ENCODE measurements around the gene GSAP.

GSAP gene

DNA sequence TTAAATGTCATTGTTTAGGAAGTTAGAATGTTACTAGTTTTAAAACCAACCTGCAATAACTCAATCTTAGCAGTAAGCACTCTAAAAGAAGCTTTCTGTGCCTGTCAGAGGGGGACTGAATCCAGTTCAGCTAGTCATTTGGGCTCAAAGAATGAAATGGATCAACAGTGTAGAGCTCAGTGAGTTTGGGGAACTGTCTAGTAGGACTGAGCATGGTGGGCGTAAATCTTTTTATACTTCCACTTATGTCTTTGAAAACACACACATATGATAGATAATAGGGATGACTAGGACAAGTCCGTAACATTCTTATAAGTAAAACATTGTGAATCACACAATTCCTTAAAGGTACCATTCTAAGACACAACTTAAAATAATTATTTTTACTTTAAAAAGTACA, 11.5 kb downstream of the GSAP start:
- H3K27me3 Mint-ChIP-seq, result no peaks in the 10 kb centered on the region
- peaks cover 21% of the 10 kb centered on the region for H3K36me3 Mint-ChIP-seq (ENCODE audit: low read depth)
- no peaks in the 10 kb centered on the region for H3K9me3 Mint-ChIP-seq
- peaks cover 22% of the 10 kb centered on the region for H3K4me1 Mint-ChIP-seq (ENCODE audit: low read depth)
- no peak overlapping the region for H3K27ac Mint-ChIP-seq
- no peak overlapping the region for H3K4me3 Mint-ChIP-seq

DNA sequence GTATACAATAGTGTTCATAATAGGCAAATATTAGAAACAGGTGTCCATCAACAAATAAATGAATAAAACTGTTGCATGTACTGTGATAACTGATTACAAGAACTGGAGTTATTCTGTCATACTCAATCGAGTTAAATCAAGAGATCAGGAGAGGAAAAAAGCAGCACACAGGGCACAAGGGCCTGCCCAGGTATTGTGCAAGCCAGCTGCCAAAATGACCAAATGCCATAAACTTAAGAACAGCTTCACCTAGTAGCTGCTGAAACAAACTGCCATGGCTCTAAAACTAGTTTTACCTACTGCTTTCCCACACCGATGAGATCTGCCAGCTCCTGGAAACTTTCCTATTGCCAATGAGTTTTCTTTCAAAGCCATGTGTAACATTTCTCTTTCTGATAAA, 12.2 kb downstream of the GSAP start:
- no peak overlapping the region for H3K27ac Mint-ChIP-seq
- no peaks in the 10 kb centered on the region for H3K9me3 Mint-ChIP-seq
- no peak overlapping the region for H3K4me3 Mint-ChIP-seq
- H3K27me3 Mint-ChIP-seq, result no peaks in the 10 kb centered on the region
- peaks cover 25% of the 10 kb centered on the region for H3K36me3 Mint-ChIP-seq (ENCODE audit: low read depth)
- H3K4me1 Mint-ChIP-seq (ENCODE audit: low read depth), result peaks cover 21% of the 10 kb centered on the region

DNA sequence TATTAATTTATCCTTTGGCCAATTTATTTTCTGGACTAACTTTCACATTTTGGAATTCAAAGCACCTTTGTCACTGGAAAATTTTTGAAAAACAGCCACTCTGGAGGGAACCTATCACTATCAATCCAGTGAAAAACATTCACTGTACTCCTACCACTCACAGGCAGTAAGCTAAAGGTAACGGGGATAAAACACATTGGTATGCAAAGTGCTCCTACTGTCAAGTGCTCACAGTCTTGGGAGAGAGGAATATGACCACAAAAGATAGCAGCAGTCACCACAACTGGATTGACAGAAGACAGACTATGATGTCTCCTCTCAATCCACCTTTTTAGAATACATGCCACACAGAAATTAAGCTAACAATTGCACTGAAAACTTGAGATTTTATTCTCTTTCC, 13.3 kb downstream of the GSAP start:
- Mint-ChIP-seq H3K4me1 (ENCODE audit: low read depth) (peaks cover 13% of the 10 kb centered on the region), H3K4me3 (no peak overlapping the region), H3K27ac (no peak overlapping the region), H3K27me3 (no peaks in the 10 kb centered on the region), H3K36me3 (ENCODE audit: low read depth) (peaks cover 25% of the 10 kb centered on the region), H3K9me3 (no peaks in the 10 kb centered on the region)

DNA sequence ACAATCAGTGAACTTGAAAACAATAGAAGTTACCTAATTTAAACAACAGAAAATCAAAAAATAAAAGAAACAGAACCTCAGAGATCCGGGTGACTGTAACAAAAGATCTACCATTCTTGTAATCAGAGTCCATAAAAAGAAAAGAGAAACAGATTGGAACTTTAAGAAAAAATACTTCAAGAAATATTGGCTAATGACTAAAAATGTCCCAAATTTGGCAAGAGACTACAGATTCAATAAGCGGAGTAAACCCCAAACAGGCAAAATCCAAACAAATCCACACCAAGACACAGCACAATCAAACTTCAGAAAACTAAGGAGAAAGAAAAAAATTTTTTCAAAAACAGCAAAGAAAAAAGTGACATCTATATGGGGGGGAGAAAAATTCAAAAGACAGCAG, 15.1 kb downstream of the GSAP start:
- no peak overlapping the region for H3K4me3 Mint-ChIP-seq
- peaks cover 13% of the 10 kb centered on the region for H3K4me1 Mint-ChIP-seq (ENCODE audit: low read depth)
- H3K27ac Mint-ChIP-seq, result no peak overlapping the region
- H3K27me3 Mint-ChIP-seq, result no peaks in the 10 kb centered on the region
- no peaks in the 10 kb centered on the region for H3K9me3 Mint-ChIP-seq
- H3K36me3 Mint-ChIP-seq (ENCODE audit: low read depth), result peaks cover 30% of the 10 kb centered on the region

DNA sequence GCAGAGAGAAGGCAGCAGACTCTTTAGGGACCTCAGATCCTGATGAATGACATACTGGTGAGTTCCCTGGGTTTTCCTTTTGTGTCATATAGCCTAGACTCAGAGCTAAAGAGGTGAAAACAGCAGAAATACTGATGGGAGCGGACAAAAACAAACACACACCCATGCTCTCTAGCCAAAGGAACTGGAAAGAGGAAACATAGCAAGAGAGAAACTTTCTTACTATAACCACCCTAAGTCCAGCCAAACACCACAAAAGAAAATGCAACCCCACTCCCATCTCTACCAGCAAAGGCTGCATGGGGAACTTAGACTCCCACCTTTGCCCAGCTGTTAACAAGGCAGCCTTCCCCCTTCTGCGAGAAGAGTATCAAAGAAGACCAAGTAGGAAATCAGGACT, 16.3 kb downstream of the GSAP start:
- no peaks in the 10 kb centered on the region for H3K27me3 Mint-ChIP-seq
- no peaks in the 10 kb centered on the region for H3K9me3 Mint-ChIP-seq
- H3K36me3 Mint-ChIP-seq (ENCODE audit: low read depth), result peaks cover 40% of the 10 kb centered on the region
- H3K27ac Mint-ChIP-seq, result no peak overlapping the region
- H3K4me1 Mint-ChIP-seq (ENCODE audit: low read depth), result peaks cover 23% of the 10 kb centered on the region
- no peak overlapping the region for H3K4me3 Mint-ChIP-seq

DNA sequence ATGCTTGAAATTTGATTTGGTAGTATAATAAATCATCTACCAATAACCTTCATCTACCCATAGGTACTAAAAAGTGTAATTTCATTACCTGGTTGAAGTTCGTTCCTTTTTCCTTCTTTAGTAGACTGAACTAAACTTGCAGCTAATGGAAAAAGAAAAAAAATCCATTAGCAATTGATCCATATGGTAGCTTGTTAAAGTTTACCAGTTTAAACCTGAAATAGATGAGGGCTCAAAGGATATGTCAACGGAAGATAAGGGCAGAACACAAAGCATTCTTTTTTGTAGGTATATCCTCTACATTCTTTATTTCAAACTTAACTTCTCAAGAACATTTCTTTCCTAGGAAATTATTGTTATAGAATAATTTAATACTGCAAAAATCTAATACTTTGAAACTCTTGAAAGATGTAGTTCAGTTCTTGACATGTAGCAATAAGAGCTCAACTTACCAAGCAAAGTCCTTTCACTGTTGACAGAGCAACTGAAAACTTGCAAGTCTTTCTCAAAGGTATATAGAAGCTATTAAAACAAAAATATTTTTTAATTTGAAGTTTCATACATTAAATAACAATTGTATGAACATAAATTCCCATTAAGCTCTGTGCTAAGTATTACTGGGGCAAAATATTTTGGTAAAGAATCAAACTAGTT, 19.1 kb downstream of the GSAP start:
- Mint-ChIP-seq H3K4me1 (ENCODE audit: low read depth) (peaks cover 48% of the 10 kb centered on the region), H3K4me3 (no peak overlapping the region), H3K27ac (no peak overlapping the region), H3K36me3 (ENCODE audit: low read depth) (peaks cover 38% of the 10 kb centered on the region), H3K9me3 (no peaks in the 10 kb centered on the region), H3K27me3 (no peaks in the 10 kb centered on the region)

DNA sequence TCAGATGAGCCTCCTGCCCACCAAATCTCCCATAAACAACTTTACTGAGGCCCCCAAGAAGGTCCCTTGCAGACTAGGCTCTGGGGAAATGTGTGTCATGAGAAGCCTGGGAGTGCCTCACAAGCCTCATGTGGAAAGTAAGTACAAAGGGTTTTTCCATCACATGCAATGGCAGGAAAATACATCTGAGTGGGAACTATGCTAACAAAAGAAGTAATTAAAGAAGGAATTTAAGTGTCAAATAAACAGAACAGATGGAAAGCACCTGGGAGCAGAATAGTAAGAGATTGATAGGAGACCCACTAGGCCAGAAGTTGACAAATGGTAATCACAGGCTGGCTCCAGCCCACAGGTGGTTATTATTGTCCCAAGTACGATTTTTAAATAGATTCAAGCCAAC, 20.5 kb downstream of the GSAP start:
- H3K4me3 Mint-ChIP-seq, result no peak overlapping the region
- peaks cover 48% of the 10 kb centered on the region for H3K4me1 Mint-ChIP-seq (ENCODE audit: low read depth)
- H3K27me3 Mint-ChIP-seq, result no peaks in the 10 kb centered on the region
- H3K9me3 Mint-ChIP-seq, result no peaks in the 10 kb centered on the region
- peaks cover 31% of the 10 kb centered on the region for H3K36me3 Mint-ChIP-seq (ENCODE audit: low read depth)
- H3K27ac Mint-ChIP-seq, result no peak overlapping the region

DNA sequence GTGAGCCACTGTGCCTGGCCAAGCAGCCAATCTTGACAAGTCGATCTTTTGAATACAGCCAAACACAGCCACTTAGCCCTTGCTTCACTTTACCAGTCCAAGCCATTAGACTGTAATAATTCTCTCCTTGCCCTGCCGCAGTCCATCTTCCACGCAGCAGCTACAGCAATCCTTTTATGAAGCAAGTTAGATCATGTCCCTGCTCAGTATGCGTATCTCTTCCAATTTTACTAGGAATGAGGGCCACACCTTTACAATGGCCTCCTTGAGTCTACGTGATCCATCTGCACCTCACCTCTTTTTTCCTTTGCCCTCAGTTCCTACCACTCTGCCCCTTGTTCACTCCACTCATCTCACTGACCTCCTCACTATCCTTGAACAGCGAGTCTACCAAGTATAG, 22.2 kb downstream of the GSAP start:
- Mint-ChIP-seq H3K27me3 (no peaks in the 10 kb centered on the region), H3K27ac (no peak overlapping the region), H3K4me3 (no peak overlapping the region), H3K36me3 (ENCODE audit: low read depth) (peaks cover 24% of the 10 kb centered on the region), H3K4me1 (ENCODE audit: low read depth) (peaks cover 44% of the 10 kb centered on the region), H3K9me3 (no peaks in the 10 kb centered on the region)

DNA sequence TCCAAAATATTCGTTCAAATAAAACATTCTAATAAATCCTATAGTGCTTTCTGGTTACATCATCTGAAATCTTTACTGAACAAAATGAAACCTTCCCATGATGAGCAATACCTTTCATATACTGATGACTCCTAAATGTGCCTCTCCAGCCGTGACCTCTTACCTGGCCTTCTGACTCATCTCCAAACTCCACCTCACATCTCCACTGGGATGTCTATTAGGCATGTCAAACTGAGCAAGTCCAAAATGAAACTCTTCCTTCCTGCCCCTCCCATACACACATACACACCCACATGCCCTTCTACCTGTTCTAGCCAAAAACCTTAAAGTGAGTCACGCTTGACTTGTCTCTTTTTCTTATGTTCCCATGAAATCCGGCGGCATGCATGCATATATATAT, 22.9 kb downstream of the GSAP start:
- H3K27ac Mint-ChIP-seq, result peak overlapping the region; percentile 76
- H3K9me3 Mint-ChIP-seq, result no peaks in the 10 kb centered on the region
- H3K4me1 Mint-ChIP-seq (ENCODE audit: low read depth), result peaks cover 44% of the 10 kb centered on the region
- H3K4me3 Mint-ChIP-seq, result peak overlapping the region; percentile 11
- no peaks in the 10 kb centered on the region for H3K27me3 Mint-ChIP-seq
- H3K36me3 Mint-ChIP-seq (ENCODE audit: low read depth), result peaks cover 24% of the 10 kb centered on the region

DNA sequence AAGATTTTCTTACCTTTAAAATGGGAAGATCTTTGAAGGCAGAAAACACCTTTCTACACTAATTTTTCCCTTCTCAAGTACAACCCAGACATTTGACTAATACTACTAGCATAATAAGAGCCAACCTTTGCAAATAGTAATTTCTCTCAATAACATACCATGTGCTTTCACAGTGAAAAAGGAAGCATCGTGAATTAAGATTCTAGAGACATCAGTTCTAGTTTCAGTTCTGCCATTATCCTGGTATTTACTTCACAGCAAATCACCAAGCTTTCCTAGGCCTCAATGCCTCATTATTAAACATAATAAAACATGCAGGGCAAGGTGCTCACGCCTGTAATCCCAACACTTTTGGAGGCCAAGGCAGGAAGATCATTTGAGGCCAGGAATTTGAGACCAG, 24.9 kb downstream of the GSAP start:
- Mint-ChIP-seq H3K4me1 (ENCODE audit: low read depth) (peaks cover 44% of the 10 kb centered on the region), H3K27me3 (no peaks in the 10 kb centered on the region), H3K9me3 (no peaks in the 10 kb centered on the region), H3K36me3 (ENCODE audit: low read depth) (peaks cover 25% of the 10 kb centered on the region), H3K27ac (peak overlapping the region; percentile 51), H3K4me3 (no peak overlapping the region)

DNA sequence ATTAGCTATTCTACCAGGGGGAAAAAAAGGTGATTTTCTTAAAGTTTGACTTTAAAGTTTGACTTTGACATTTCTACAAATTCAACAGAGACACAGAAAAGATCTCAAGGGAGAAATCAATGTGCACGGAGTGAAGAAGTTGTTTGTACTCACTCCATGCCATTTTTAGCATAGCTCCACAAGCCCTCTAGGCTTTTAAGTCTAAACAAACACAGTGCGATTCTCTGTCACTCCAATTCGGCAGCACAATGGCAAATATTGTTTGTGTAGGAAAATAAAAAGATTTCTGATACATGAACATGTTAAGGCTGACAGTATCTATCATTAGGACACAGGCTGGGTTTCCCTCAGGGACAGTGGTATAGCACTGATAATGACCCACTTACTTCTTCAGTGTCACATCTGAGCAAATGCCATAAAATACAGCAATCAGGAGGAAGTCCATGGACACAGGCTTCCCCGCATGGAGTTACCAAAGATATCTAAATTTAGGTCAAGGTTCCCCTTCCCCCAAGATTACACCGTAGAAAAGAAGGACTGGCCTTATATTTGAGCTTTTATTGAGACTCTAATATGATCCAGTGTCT, 28.0 kb downstream of the GSAP start:
- no peaks in the 10 kb centered on the region for H3K27me3 Mint-ChIP-seq
- no peak overlapping the region for H3K27ac Mint-ChIP-seq
- H3K36me3 Mint-ChIP-seq (ENCODE audit: low read depth), result peaks cover 13% of the 10 kb centered on the region

DNA sequence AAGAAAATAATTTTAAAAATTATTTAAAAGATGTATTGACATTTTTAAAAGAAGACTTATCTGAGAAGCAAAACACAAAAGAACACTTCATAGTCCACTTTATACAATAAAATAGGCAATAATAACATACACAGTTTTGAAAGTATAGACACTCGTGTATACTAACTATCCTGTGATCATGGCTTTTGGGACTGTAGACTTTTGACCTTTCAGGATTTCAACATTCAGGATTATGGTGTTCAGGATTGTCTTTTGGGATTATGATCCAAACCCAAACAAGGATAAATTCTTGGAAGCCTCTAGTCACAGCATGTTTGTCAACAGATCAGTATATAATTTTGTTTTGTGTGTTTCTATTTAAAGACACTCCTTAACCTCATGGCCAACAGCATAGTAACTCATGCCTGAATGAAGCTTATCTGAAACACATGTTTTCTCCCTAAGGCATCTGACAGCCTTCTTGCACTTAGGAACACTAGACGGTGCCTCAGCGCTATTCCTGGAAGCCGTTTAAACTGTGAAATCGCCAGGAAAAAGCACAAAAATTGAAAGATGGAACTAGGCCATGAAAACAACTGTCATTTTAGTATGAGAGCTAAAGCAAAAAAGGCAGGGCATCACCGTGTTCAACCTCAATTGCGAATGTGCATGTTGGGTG, 29.9 kb downstream of the GSAP start:
- Mint-ChIP-seq H3K9me3 (no peaks in the 10 kb centered on the region), H3K27ac (no peak overlapping the region), H3K36me3 (ENCODE audit: low read depth) (peaks cover 20% of the 10 kb centered on the region), H3K27me3 (no peaks in the 10 kb centered on the region), H3K4me3 (no peak overlapping the region), H3K4me1 (ENCODE audit: low read depth) (peaks cover 18% of the 10 kb centered on the region)

More for the DNA sequence above, 28.0 kb downstream of the GSAP start:
- H3K4me3 Mint-ChIP-seq, result no peak overlapping the region
- no peaks in the 10 kb centered on the region for H3K9me3 Mint-ChIP-seq
- peaks cover 22% of the 10 kb centered on the region for H3K4me1 Mint-ChIP-seq (ENCODE audit: low read depth)

DNA sequence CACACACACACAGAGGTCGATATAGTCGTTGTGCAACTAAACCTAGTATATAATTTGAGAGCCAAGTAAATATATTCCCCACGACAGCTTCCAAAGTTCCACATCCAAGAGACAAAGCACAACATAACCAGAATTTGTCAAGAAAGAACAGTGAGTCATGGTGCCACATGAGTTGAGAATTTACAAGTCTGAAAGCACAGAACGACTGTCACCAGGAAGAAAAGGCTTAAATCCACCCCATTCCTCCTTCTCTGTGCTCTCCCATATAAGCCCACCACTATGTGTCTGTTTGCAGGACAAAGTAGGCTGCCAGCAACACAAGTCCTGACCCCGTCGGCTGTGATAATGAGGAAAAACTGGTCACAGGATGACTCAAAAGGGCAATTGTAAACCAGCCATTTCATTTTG, 32.8 kb downstream of the GSAP start:
- H3K36me3 Mint-ChIP-seq (ENCODE audit: low read depth), result peaks cover 20% of the 10 kb centered on the region
- peaks cover 15% of the 10 kb centered on the region for H3K4me1 Mint-ChIP-seq (ENCODE audit: low read depth)
- H3K4me3 Mint-ChIP-seq, result no peak overlapping the region
- H3K27me3 Mint-ChIP-seq, result no peaks in the 10 kb centered on the region
- no peaks in the 10 kb centered on the region for H3K9me3 Mint-ChIP-seq
- no peak overlapping the region for H3K27ac Mint-ChIP-seq

DNA sequence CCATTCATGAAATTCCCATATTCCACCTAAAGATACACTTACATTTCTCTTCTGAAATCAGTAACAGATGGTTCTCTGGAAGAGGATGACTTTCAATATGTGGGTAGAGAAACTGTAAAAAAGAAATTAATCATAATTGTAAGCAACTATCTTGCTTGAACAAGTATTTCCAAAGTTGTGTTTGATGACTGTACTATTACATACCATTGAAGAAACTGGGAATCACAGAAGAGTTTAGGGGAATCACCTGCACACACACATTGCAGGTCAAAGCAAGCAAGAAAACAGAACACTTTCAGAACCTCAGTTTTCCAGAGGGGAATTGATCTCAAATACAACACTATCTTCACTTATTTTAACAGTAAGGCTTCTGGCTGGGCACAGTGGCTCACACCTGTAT, 33.6 kb downstream of the GSAP start:
- H3K27ac Mint-ChIP-seq, result peak overlapping the region; percentile 13

DNA sequence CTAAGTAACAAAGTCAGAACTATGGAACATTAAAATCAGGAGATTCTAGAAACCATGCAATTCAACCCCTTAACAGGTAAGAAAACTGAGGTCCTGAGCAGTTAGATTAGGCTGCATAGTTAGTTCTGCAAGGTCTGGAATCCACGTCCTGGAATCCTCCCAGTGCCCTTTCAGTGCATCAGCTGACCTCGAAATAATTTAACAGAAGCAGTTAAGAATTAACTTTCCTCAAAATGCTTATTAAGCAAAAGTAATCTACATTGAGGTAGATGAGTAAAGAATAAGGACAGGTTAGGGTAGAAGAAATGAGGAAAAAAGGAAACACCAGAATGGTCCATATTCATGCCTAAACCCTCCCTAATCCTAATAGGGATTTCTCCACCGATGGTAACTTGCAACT, 37.6 kb downstream of the GSAP start:
- Mint-ChIP-seq H3K36me3 (ENCODE audit: low read depth) (peaks cover 27% of the 10 kb centered on the region), H3K9me3 (no peaks in the 10 kb centered on the region)

More for the DNA sequence above, 33.6 kb downstream of the GSAP start:
- Mint-ChIP-seq H3K4me3 (no peak overlapping the region), H3K27me3 (no peaks in the 10 kb centered on the region), H3K4me1 (ENCODE audit: low read depth) (peaks cover 15% of the 10 kb centered on the region), H3K9me3 (no peaks in the 10 kb centered on the region), H3K36me3 (ENCODE audit: low read depth) (peaks cover 23% of the 10 kb centered on the region)

More for the DNA sequence above, 37.6 kb downstream of the GSAP start:
- Mint-ChIP-seq H3K27me3 (no peaks in the 10 kb centered on the region), H3K4me3 (no peak overlapping the region), H3K27ac (no peak overlapping the region), H3K4me1 (ENCODE audit: low read depth) (peaks cover 15% of the 10 kb centered on the region)

All from stimulated activated naive CD8-positive, alpha-beta T cell treated with anti-CD3 and anti-CD28 coated beads, Interleukin-15, Interleukin-2, amounts not matched to agents 100 ng/mL and 50 ng/mL, for 24 hours (primary cell).